ENCODE data around the gene VPS13D.

DNA sequence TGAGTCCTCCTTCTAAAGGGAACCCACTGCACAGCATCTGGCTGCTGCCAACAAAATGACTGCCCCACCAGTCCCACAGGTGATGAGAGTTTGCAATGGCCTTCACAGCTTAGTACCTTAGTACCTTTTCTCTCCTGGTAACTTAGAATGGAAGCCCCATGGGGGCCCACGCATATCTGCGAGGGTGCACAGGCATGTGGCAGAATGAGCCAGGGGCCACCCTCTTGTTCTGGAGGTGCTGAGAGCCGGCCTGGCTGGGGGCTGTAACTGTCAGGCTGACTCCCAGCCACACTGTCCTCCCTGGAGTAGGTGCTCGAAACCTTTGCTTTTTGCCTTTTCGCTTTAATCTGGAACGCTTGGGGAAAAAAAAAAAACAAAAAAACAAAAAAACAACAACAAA lies 203.1 kb downstream of the VPS13D start:
- TF ChIP-seq, protein P1, sequence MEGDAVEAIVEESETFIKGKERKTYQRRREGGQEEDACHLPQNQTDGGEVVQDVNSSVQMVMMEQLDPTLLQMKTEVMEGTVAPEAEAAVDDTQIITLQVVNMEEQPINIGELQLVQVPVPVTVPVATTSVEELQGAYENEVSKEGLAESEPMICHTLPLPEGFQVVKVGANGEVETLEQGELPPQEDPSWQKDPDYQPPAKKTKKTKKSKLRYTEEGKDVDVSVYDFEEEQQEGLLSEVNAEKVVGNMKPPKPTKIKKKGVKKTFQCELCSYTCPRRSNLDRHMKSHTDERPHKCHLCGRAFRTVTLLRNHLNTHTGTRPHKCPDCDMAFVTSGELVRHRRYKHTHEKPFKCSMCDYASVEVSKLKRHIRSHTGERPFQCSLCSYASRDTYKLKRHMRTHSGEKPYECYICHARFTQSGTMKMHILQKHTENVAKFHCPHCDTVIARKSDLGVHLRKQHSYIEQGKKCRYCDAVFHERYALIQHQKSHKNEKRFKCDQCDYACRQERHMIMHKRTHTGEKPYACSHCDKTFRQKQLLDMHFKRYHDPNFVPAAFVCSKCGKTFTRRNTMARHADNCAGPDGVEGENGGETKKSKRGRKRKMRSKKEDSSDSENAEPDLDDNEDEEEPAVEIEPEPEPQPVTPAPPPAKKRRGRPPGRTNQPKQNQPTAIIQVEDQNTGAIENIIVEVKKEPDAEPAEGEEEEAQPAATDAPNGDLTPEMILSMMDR (IDR thresholded peaks at IDR 0.05 in 4 of 5, conservative IDR thresholded peaks at IDR 0.05 in 1 of 5): no peak
- no peak for TF ChIP-seq POLR2A (IDR thresholded peaks at IDR 0.05)
